CD4-positive, alpha-beta T cell treated with Interleukin-21 for 1 hour (primary cell): Measurements from ENCODE around the gene SCIMP.
"Not testable (repeated sequence)": the region's sequence is repeated elsewhere in the genome, so short reads cannot be mapped to it uniquely, and the experiment has no call there.

Source experiments
- DNase-seq: peaks from one replicate; pipeline ENCODE4 v3.0.0-alpha.2; 2020

Gene SCIMP

GRCh38 chr17:5234645-5235576 lies at the start of gene SCIMP:
TSS of gene SCIMP (minus strand) at chr17:5234860. CDS start at chr17:5234755, 105 bp downstream.
- DNase-seq = no peak

GRCh38 chr17:5283571-5284315 lies 49.1 kb upstream of the SCIMP start:
- DNase-seq = no peak

- DNase-seq = peak; percentile 54
These were observed 48.1 kb upstream of the SCIMP start for GRCh38 chr17:5282642-5283217.

GRCh38 chr17:5281814-5282641 lies 47.4 kb upstream of the SCIMP start, which contains the start of gene RABEP1:
TSS of gene RABEP1 (plus strand) at chr17:5282284. CDS start at chr17:5282487, 203 bp downstream.
- DNase-seq = peak; percentile 96

- DNase-seq = no peak
These were observed 37.7 kb upstream of the SCIMP start for GRCh38 chr17:5272322-5272721.

GRCh38 chr17:5269241-5269960 lies 34.7 kb upstream of the SCIMP start:
- no peak for DNase-seq

- no peak for DNase-seq
These were observed 30.2 kb upstream of the SCIMP start for GRCh38 chr17:5264893-5265292.

GRCh38 chr17:5263441-5263840 lies 28.8 kb upstream of the SCIMP start:
- no peak for DNase-seq

- no peak for DNase-seq
These were observed 27.8 kb upstream of the SCIMP start for GRCh38 chr17:5262416-5262991.

- DNase-seq = no peak
These were observed 25.9 kb upstream of the SCIMP start for GRCh38 chr17:5260542-5260941.

GRCh38 chr17:5257124-5257523 lies 22.5 kb upstream of the SCIMP start:
- DNase-seq = no peak

- DNase-seq = no peak
These were observed 20.4 kb upstream of the SCIMP start for GRCh38 chr17:5254903-5255521.

GRCh38 chr17:5254414-5254813 lies 19.8 kb upstream of the SCIMP start:
- no peak for DNase-seq

- peak; percentile 83 for DNase-seq
These were observed 15.0 kb upstream of the SCIMP start for GRCh38 chr17:5249615-5250014.

- no peak for DNase-seq
These were observed 14.3 kb upstream of the SCIMP start for GRCh38 chr17:5248821-5249479.

GRCh38 chr17:5247621-5248020 lies 13.0 kb upstream of the SCIMP start:
- DNase-seq = no peak

GRCh38 chr17:5241861-5242671 lies 7.4 kb upstream of the SCIMP start:
- DNase-seq = peak; percentile 61

GRCh38 chr17:5239769-5240168 lies 5.1 kb upstream of the SCIMP start:
- not testable (repeated sequence) for DNase-seq

- DNase-seq = no peak
These were observed 3.7 kb upstream of the SCIMP start for GRCh38 chr17:5238333-5238732.
